Pancreas (tissue), 10 donors: ENCODE data around the gene PPFIBP1. TPM values are rescaled to one million over a fixed set of nuclear protein-coding genes. Genes with fewer than 3 reads are reported as not detected.

ENCODE experiments used
- ATAC-seq, 4 donors: fragments of 200-7000 bp; cut with Tn5 transposase; one replicate each; pipeline versions ENCODE4 v1.8.0 to v1.9.1; 2020; ENCODE audit warnings: mild to moderate bottlenecking in 4 of 4, moderate library complexity in 4 of 4
- DNase-seq, 6 donors: peaks; one replicate each; pipeline ENCODE4 v3.0.0-alpha.2; 2020
- FAIRE-seq: peaks from 2 replicates; lab custom pipeline; 2012; peaks lifted over from hg19 to GRCh38; lab: Jason Lieb, UNC
- H3K27ac ChIP-seq, 4 donors: fragments of 200-600 bp; sonication (generic); 1 replicate in 3 of 4; 2 replicates in 1 of 4; pipeline versions ENCODE4 v1.5.0 to v1.8.0; 2020
- H3K27me3 ChIP-seq, 4 donors: fragments of 200-600 bp; one replicate each; pipeline ENCODE4 v1.8.0; 2021
- H3K36me3 ChIP-seq, 3 donors: fragments of 200-600 bp; sonication (generic) in 1 of 3; one replicate each; pipeline versions ENCODE4 v1.5.0 to v1.8.0; 2020 to 2021
- H3K4me1 ChIP-seq, 3 donors: fragments of 200-600 bp; one replicate each; pipeline ENCODE4 v1.8.0; 2021
- H3K4me3 ChIP-seq, 4 donors: fragments of 200-600 bp; sonication (generic) in 2 of 4; one replicate each; pipeline versions ENCODE4 v1.5.0 to v1.8.0; 2020 to 2021
- H3K9me3 ChIP-seq, 4 donors: fragments of 200-600 bp; one replicate each; pipeline ENCODE4 v1.8.0; 2021
- WGBS, 2 donors: extraction: QIAGEN DNeasy Blood & Tissue Kit; methylation state at CpG; one replicate each; pipeline ENCODE4 v1.1.7; 2013; 5-methylcytosine and 5-hydroxymethylcytosine counted together
- intact Hi-C, 3 donors: fragments of 100-400 bp; cut with DNase I; formaldehyde crosslinking; loops; one replicate each; pipeline versions ENCODE4 v1.11.1 to v1.14.2; 2022
- polyA plus RNA-seq, 2 donors: library from polyadenylated mRNA; stranded (reverse); fragments of 200-250 nt; gene quantifications; one replicate each; pipeline ENCODE4 v1.2.3, GENCODE V29; 2013
- total RNA-seq, 6 donors: library from RNA; stranded (reverse); fragmentation: NEBNext Ultra II Directional in 4 of 6; extraction: Animal tissue kit (Norgen Biotek cat#: 25700) in 4 of 6; gene quantifications; one replicate each; pipeline versions ENCODE4 v1.2.1 to v1.2.4, GENCODE V29; 2021 to 2023
- TF ChIP-seq, protein P1 (sequence below), 4 donors: fragments of 200-600 bp; sonication (generic) in 3 of 4; IDR thresholded peaks; one replicate each; pipeline versions ENCODE4 v1.5.0 to v1.8.0; 2021; ENCODE audit warnings: antibody characterized with exemption in 4 of 4
- donor health status: healthy with polysubstance abuse.
- donor health status: DM: no; HTN: no; CAD: no; lungs with moderate emphysema.
- donor health status: DM: no; HTN: no; CAD: no.
- donor health status: control.
- donor health status: control.
- donor health status: Bipolar disorder and iron deficiency.
- donor health status: DM: yes; HTN: yes; CAD: no.
- donor health status: DM: no; HTN: no; CAD: no.
- donor health status: DM: no; HTN: no; CAD: no.
- donor health status: DM: yes; HTN: yes; CAD: no.

The PPFIBP1 gene
- total and polyA plus RNA-seq, 8 donors, result 12.1 to 50.3 (median 32.9) TPM

DNA sequence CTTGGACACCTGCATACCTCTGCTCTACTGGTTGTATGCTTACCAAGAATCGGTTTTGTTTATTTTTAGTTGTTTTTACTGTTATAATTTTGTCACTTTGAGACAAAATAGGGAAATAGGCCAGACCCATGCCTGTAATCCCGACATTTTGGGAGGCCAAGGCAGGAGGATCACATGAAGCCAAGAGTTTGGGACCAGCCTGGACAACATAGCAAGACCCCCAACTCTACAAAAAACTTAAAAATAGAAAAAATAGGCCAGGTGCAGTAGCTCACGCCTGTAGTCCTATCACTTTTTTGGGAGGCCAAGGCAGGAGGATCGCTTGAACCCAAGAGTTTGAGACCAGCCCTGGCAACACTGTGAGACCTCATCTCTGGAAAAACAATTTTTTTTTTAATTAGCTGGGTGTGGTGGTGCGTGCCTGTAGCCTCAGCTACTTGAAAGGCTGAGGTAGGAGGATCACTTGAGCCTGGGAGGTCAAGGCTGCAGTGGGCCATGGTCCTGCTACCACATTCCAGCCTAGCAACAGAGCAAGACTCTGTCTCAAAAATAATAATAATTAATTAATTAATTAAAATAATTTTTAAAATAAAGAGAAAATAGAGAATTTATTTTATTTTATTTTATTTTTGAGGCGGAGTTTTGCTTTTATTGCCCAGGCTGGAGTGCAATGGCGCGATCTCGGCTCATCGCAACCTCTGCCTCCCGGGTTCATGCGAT lies 185.4 kb downstream of the PPFIBP1 start:
- peak overlapping the region; percentile 68 to 99 (median 87) for H3K4me3 ChIP-seq
- WGBS, 2 donors, result 53 to 59% methylated on average over 12 of the region's 12 CpGs

DNA sequence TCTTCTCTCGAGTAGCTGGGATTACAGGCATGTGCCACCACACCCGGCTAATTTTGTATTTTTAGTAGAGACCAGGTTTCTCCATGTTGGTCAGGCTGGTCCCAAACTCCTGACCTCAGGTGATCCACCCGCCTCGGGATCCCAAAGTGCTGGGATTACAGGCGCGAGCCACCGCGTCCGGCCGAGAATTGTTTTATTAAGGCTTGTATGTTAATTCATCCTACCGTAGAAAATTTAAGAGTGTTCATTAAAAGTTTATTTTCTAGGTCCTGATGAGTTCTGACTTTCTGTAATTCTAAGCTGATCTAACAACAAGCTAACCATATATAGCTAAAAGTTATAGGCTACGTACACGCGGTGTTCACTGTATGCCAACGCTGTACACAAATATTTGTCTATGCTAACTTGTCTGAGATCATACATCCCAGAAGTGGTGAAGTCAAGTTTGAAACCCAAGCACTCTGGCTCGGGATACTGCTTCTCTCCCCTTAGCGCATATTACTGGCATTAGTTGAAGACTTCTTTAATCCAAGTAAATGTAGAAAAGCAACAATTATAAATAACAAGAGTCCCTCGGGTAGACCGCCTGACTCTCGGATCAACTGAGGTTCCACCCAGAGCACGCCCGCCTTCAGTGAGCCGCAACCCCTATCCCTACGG lies 186.1 kb downstream of the PPFIBP1 start:
- peak overlapping the region; percentile 68 to 99 (median 87) for H3K4me3 ChIP-seq
- H3K9me3 ChIP-seq, result no peaks in the 10 kb centered on the region
- H3K27ac ChIP-seq, result peak overlapping the region; percentile 80 to 88 (median 82)
- DNase-seq, result peak in 3 of 6 donors; percentile 26 to 60 (median 39)
- no peaks in the 10 kb centered on the region for H3K27me3 ChIP-seq
- TF ChIP-seq, protein P1, sequence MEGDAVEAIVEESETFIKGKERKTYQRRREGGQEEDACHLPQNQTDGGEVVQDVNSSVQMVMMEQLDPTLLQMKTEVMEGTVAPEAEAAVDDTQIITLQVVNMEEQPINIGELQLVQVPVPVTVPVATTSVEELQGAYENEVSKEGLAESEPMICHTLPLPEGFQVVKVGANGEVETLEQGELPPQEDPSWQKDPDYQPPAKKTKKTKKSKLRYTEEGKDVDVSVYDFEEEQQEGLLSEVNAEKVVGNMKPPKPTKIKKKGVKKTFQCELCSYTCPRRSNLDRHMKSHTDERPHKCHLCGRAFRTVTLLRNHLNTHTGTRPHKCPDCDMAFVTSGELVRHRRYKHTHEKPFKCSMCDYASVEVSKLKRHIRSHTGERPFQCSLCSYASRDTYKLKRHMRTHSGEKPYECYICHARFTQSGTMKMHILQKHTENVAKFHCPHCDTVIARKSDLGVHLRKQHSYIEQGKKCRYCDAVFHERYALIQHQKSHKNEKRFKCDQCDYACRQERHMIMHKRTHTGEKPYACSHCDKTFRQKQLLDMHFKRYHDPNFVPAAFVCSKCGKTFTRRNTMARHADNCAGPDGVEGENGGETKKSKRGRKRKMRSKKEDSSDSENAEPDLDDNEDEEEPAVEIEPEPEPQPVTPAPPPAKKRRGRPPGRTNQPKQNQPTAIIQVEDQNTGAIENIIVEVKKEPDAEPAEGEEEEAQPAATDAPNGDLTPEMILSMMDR (IDR thresholded peaks at IDR 0.05), result no peak
- ATAC-seq, result peak; percentile 72 to 81 (median 76)
- peaks cover 8 to 11% (median 10%) of the 10 kb centered on the region in 3 donors for H3K4me1 ChIP-seq
- no peaks in the 10 kb centered on the region for H3K36me3 ChIP-seq
- no peak for FAIRE-seq
- intact Hi-C loops, result no loop called here
- 3 to 4% methylated on average over 24 of the region's 24 CpGs for WGBS, 2 donors

More for the DNA sequence above, 185.4 kb downstream of the PPFIBP1 start:
- peak overlapping the region; percentile 80 to 88 (median 82) for H3K27ac ChIP-seq
- DNase-seq, result no peak
- H3K4me1 ChIP-seq, result peaks cover 8 to 11% (median 10%) of the 10 kb centered on the region in 3 donors
- FAIRE-seq, result no peak
- intact Hi-C loops, result no loop called here
- TF ChIP-seq, protein P1 (IDR thresholded peaks at IDR 0.05), result no peak
- no peaks in the 10 kb centered on the region for H3K9me3 ChIP-seq
- H3K27me3 ChIP-seq, result no peaks in the 10 kb centered on the region
- ATAC-seq, result no peak
- no peaks in the 10 kb centered on the region for H3K36me3 ChIP-seq

DNA sequence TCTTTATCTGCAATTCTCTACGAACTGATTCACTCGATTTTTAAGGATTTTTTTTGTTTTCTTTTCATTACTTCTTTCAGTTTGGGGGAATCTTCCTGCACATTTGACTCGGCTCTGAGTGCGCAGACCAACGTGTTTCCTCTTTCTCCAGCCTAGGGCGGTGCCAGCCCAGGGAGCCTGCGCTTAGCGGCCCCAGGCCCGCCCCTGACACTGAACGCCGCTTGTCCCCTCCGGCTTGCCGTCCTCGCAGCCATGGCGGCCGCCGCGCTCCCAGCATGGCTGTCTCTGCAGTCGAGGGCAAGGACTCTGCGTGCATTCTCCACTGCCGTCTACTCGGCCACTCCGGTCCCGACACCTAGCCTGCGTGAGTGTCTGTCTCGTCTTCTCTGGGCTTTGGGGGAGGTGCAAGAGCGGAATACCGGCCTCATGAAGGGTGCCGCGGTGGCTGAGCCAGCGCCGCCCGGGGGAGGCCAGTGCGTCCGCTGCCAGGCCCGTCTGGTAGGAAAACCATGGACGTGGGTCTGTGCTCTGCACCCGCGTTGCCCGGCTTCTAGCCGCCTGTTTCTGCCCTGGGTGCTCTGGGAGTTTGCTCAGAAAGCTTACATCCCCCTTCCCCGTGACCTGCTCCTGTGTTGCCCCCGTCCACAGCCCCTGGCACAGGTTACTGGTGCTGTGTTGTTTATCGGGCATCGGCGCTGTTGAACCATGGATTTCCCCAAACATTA lies 186.7 kb downstream of the PPFIBP1 start, which contains the start of gene MRPS35:
Gene MRPS35, plus strand, starts transcription at position 241 of the 725 bp plus-strand sequence. Its CDS starts 12 bp downstream, at position 253.
- peak within 1 kb of the TSS; percentile 68 to 99 (median 87) for H3K4me3 ChIP-seq
- peak within 1 kb of the TSS; percentile 80 to 88 (median 82) for H3K27ac ChIP-seq
- TF ChIP-seq, protein P1 (IDR thresholded peaks at IDR 0.05), result no peak
- intact Hi-C loops, result no loop called here
- no peaks in the 10 kb centered on the region for H3K36me3 ChIP-seq
- H3K9me3 ChIP-seq, result no peaks in the 10 kb centered on the region
- DNase-seq (peak; percentile 88 to 96 (median 92)), ATAC-seq (peak; percentile 97 to 99 (median 98)), FAIRE-seq (no peak)
- H3K4me1 ChIP-seq, result peaks cover 8 to 11% (median 10%) of the 10 kb centered on the region in 3 donors
- H3K27me3 ChIP-seq, result no peaks in the 10 kb centered on the region
- WGBS, 2 donors, result 0 to 1% methylated on average over 42 to 46 of the region's 46 CpGs

DNA sequence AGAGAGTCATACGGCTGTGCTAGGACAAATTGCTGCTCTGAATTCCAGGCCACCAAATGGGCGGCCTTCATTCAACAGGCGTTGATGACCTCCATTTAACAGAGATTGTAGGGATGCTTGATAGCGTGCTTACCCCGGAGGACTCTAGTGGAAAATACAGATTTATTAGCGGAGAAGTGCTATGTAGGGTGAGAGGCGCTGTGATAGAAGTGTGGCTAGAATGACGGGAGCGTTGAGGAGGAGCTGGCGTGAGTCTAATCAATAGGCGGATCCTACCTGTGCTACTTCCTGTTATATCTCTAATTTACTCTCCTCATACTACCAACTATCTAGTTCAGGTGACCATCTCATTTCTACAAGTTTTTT lies 187.3 kb downstream of the PPFIBP1 start:
- FAIRE-seq, result no peak
- Histone ChIP-seq H3K27me3 (no peaks in the 10 kb centered on the region), H3K9me3 (no peaks in the 10 kb centered on the region), H3K27ac (peak overlapping the region in 3 of 4 donors; percentile 80 to 88 (median 82)), H3K4me1 (peaks cover 8 to 11% (median 10%) of the 10 kb centered on the region in 3 donors), H3K4me3 (peak overlapping the region; percentile 68 to 99 (median 87)), H3K36me3 (peaks cover 0 to 5% (median 4%) of the 10 kb centered on the region in 3 donors)
- peak in 3 of 4 donors; percentile 1 to 13 (median 8) for ATAC-seq
- WGBS, 2 donors, result 1% methylated on average over 11 of the region's 11 CpGs
- TF ChIP-seq, protein P1 (IDR thresholded peaks at IDR 0.05), result no peak
- DNase-seq, result no peak
- intact Hi-C loops, result no loop called here
